ENCODE results near the gene DUSP8. TPM values are rescaled to one million over a fixed set of nuclear protein-coding genes. Genes with fewer than 3 reads are reported as not detected.

The DUSP8 gene
- total RNA-seq, 1 donor from 2014 or later: 8.9 TPM

GRCh38 chr11:1566381-1567051 lies 5.6 kb downstream of the DUSP8 start:
- no peak for DNase-seq (ENCODE audit: extremely low read depth, low read depth, low spot score)

GRCh38 chr11:1565904-1566247 lies 6.2 kb downstream of the DUSP8 start:
- no peak for DNase-seq (ENCODE audit: extremely low read depth, low read depth, low spot score)

- DNase-seq (ENCODE audit: extremely low read depth, low read depth, low spot score): no peak
Observed at GRCh38 chr11:1565173-1565903, 6.7 kb downstream of the DUSP8 start.

- no peak for DNase-seq (ENCODE audit: extremely low read depth, low read depth, low spot score)
Observed at GRCh38 chr11:1564535-1565172, 7.4 kb downstream of the DUSP8 start.

GRCh38 chr11:1563697-1564534 lies 8.2 kb downstream of the DUSP8 start:
- no peak for DNase-seq (ENCODE audit: extremely low read depth, low read depth, low spot score)

GRCh38 chr11:1563149-1563638 lies 8.9 kb downstream of the DUSP8 start:
- no peak for DNase-seq (ENCODE audit: extremely low read depth, low read depth, low spot score)

GRCh38 chr11:1562469-1563148 lies 9.5 kb downstream of the DUSP8 start:
- no peak for DNase-seq (ENCODE audit: extremely low read depth, low read depth, low spot score)

GRCh38 chr11:1561955-1562354 lies 10.1 kb downstream of the DUSP8 start:
- DNase-seq (ENCODE audit: extremely low read depth, low read depth, low spot score): no peak

GRCh38 chr11:1561266-1561665 lies 10.8 kb downstream of the DUSP8 start:
- DNase-seq (ENCODE audit: extremely low read depth, low read depth, low spot score): no peak

- DNase-seq (ENCODE audit: extremely low read depth, low read depth, low spot score): no peak
Observed at GRCh38 chr11:1560649-1561251, 11.3 kb downstream of the DUSP8 start.

- DNase-seq (ENCODE audit: extremely low read depth, low read depth, low spot score): no peak
Observed at GRCh38 chr11:1560002-1560648, 11.9 kb downstream of the DUSP8 start.

- DNase-seq (ENCODE audit: extremely low read depth, low read depth, low spot score): no peak
Observed at GRCh38 chr11:1559111-1559951, 12.7 kb downstream of the DUSP8 start.

GRCh38 chr11:1558775-1559110 lies 13.3 kb downstream of the DUSP8 start:
- DNase-seq (ENCODE audit: extremely low read depth, low read depth, low spot score): no peak

- DNase-seq (ENCODE audit: extremely low read depth, low read depth, low spot score): no peak
Observed at GRCh38 chr11:1557904-1558774, 13.9 kb downstream of the DUSP8 start.

GRCh38 chr11:1557051-1557884 lies 14.8 kb downstream of the DUSP8 start:
- no peak for DNase-seq (ENCODE audit: extremely low read depth, low read depth, low spot score)

- no peak for DNase-seq (ENCODE audit: extremely low read depth, low read depth, low spot score)
Observed at GRCh38 chr11:1556278-1556902, 15.7 kb downstream of the DUSP8 start.

Measured in glomerular endothelial cell (primary cell).